Measurements from ENCODE around the gene DYNLRB1.

Gene DYNLRB1

GRCh38 chr20:34525709-34526416, 9.6 kb downstream of the DYNLRB1 start:
- TF ChIP-seq CTCF (IDR thresholded peaks at IDR 0.05; ENCODE audit: low read depth, low read length): no peak
- peak overlapping the region; percentile 28; the same call in 1 of the 2 replicates for H3K4me3 ChIP-seq (ENCODE audit: low read depth, low read length)

GRCh38 chr20:34526466-34526865, 10.2 kb downstream of the DYNLRB1 start:
- peak overlapping the region; percentile 28; the same call in 1 of the 2 replicates for H3K4me3 ChIP-seq (ENCODE audit: low read depth, low read length)
- TF ChIP-seq CTCF (IDR thresholded peaks at IDR 0.05; ENCODE audit: low read depth, low read length): no peak

DNA sequence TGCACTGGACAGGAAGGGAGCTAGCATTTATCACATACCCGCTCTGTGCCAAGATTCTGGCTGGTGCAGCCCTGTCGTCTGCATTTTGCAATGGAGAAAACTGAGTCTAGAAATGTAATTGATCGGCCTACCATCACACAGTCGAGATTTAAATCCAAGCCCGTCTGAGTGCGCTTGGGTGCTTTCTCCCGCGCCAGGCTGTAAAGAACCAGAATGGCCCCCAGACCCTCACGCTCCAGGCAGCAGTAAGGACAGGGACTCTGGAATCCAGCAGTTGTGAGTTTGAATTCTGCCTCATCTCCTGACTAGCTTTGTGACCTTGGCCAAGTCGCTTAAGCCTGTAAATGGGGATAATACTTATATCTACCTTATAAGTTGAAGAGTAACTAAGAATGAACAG, 10.8 kb downstream of the DYNLRB1 start:
- no peak for TF ChIP-seq CTCF (IDR thresholded peaks at IDR 0.05; ENCODE audit: low read depth, low read length)
- H3K4me3 ChIP-seq (ENCODE audit: low read depth, low read length): peak overlapping the region; percentile 13; the same call in 1 of the 2 replicates

GRCh38 chr20:34528921-34529297, 12.7 kb downstream of the DYNLRB1 start:
- H3K4me3 ChIP-seq (ENCODE audit: low read depth, low read length): no peak overlapping the region
- no peak for TF ChIP-seq CTCF (IDR thresholded peaks at IDR 0.05; ENCODE audit: low read depth, low read length)

- TF ChIP-seq CTCF (IDR thresholded peaks at IDR 0.05; ENCODE audit: low read depth, low read length): no peak
- no peak overlapping the region for H3K4me3 ChIP-seq (ENCODE audit: low read depth, low read length)
These were observed 13.5 kb downstream of the DYNLRB1 start for GRCh38 chr20:34529742-34530141.

DNA sequence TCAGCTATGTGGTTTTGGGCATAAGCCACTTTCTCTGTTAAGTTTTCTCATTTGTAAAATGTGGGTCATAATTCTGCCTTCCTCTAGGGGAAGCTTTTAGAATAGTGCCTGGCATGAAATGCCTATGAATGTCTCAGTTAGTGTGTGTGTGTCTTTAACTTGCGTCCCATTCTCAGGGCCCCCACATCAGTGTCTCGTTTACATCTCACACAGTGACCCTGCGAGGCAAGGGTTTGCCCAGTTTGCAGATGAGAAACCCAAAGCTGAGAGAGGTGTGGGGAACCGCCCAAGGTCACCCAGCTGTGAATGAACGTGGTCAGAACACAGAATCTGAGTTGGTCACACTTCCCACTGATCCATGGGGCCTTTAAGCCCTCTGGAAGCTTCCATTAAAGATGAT, 14.1 kb downstream of the DYNLRB1 start:
- TF ChIP-seq CTCF (IDR thresholded peaks at IDR 0.05; ENCODE audit: low read depth, low read length): no peak

DNA sequence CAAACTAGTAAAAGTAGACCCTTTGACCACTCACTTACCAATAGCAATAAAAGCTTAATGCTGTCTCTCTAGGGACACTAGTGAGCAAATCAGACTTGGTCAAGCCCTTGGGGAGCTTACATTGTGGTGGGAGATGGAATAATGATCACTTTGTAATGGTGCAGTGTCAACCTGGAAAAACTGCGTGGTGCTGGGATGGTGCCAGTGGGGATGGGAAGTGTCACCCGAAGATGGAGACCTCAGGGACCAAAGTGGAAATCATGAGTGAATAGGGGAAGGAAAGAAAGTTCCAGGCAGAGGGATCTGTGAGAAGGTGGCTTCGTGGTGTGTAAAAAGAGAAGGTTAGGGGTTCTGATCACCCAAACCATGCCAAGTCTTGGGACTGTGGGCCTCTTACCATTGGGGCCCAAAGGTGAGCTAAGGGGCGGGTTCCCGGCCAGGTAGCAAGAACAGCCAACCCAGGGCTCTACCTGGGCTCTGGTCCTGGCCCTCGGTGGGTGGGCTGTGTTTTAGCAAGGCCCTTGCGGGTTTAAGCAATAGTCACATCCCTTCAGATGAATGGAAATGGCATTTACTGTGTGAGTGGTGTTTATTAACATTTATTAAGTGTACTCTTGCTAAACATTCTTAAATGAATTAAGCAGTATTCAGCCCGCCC, 15.5 kb downstream of the DYNLRB1 start:
- TF ChIP-seq CTCF (IDR thresholded peaks at IDR 0.05; ENCODE audit: low read depth, low read length): no peak
- no peak overlapping the region for H3K4me3 ChIP-seq (ENCODE audit: low read depth, low read length)

More for the DNA sequence above, 14.1 kb downstream of the DYNLRB1 start:
- no peak overlapping the region for H3K4me3 ChIP-seq (ENCODE audit: low read depth, low read length)
